Stimulated activated CD4-positive, alpha-beta T cell treated with anti-CD3 and anti-CD28 coated beads, Interleukin-1b, Interleukin-23, amount 100 ng/mL, for 24 hours (primary cell): ENCODE results near the gene MTPN.

Source experiments
- DNase-seq, 4 experiments: peaks; one replicate each; pipeline ENCODE4 v3.0.0-alpha.2; 2020; ENCODE audit warnings: low read depth in 4 of 4, low spot score in 1 of 4

Gene MTPN

GRCh38 chr7:135990258-135990657 is 13.1 kb upstream of the MTPN start:
- no peak for DNase-seq

- no peak for DNase-seq
Observed at GRCh38 chr7:135981958-135982646, 4.9 kb upstream of the MTPN start.

DNA sequence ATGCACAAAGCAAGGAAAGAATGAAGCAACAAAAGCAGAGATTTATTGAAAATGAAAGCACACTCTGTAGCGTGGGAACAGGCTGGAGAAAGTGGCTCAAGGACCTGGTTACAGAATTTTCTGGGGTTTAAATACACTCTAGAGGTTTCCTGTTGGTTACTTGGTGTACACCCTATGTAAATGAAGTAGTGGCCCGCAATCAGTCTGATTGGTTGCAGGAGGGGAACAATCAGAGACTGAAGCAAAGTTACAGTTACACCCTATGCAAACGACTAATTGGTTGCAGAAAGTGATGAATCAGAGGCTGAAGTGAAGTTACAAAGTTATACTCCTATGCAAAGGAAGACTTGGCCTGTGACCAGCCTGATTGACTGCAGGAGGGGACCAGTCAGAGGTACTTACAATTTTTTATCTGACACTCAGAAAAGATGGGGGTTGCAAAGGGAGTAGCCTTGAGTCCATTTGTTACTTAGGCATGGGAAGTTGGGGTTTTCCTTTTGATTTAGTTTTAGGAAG is 3.6 kb upstream of the MTPN start:
- peak in 2 of 4 experiments; percentile 16 to 25 for DNase-seq

DNA sequence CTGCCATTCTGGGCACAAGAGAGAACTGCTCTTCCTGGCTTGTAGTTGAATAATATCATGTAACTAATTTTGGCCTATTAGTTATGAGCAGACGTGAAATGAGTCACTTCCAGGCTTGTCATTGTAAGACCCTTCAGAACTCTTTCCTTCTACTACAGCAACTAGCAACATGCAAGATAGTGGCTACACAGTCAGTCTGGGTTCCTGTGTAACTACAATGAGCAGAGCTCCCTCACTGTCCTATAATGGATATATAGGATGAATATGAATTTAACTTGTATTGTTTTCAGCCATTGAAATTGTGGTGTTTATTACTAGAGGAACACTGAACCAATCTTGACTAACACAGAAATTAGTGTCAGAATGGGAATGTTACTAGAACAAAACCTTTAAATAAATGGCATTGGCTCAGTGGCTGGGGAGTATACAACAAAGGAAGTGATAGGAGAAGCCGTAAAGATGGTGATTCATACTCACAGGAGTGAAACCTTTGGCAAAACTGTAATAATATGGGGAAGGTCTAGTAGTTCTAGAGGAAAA is 2.9 kb upstream of the MTPN start:
- DNase-seq: no peak

GRCh38 chr7:135979471-135980011 is 2.4 kb upstream of the MTPN start:
- no peak for DNase-seq

GRCh38 chr7:135978624-135979023 is 1.5 kb upstream of the MTPN start:
- no peak for DNase-seq

DNA sequence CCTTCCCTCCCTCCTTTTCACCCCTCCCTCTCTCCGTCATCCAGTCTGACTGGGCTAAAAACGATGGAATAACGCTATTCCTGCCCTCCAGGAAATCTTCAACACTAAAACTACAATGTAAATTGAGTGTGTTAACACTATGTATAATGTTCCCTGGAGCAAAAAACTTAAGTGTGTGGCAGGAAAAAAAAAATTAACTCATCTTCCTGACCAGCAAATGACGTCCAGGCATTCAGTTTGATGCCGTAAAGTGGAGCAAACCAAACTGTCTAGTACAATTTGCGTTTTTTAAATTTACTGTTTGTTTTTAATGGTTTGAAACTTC is 545 bp upstream of the MTPN start:
- DNase-seq: no peak

DNA sequence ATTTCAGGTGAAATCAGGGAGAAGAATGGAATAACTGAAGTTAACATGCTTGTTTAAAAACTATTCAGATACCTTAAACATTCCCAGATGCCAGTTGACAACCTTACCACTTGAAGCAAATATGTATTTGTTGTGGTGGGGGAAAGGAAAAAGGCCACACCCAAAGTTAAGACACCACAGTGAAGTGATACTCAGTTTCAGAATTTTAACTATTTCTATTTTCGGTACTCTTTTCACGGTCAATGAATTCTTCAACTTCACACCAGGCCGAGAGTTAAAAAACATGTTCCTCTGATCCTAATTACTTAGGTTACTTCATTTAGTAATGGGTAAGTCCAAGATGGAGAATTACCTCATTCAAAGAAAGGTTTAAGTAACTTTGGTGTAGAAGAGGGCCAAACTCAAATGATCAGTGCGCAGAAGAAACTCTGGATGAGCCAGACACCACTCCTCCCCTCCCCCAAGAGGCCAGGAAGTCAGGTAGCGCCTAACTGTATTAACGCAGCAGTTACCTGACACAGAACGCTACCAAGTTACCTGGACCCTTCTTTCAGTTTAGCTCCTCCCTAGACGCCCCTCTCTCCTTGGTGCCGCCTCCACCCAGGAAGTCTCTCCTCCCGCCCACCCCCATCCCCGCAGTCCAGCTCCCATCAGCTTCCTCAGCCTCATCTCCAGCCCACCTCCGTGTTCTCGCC is 700 bp downstream of the MTPN start:
- DNase-seq: peak in 1 of 4 experiments; percentile 3

GRCh38 chr7:135975166-135975565 is 2.0 kb downstream of the MTPN start:
- no peak for DNase-seq

DNA sequence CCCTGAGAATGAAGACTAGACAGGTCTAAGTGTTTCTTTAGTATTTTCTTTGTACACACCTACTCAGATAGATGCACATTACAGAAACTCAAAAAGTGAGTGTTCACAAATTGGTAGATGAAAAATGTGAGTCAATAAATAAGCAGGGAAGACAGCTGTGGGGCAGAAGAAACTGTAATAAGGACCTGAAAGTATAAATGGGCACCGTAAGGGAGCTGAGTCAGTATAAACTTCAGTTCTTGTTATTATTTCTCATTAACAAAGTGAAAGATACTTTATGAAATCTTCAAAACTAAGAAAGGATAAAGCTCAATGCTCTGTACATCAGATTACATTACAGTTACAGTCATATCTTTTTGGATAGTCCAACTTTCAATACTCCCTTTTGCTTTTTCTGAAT is 2.5 kb downstream of the MTPN start:
- DNase-seq: no peak

DNA sequence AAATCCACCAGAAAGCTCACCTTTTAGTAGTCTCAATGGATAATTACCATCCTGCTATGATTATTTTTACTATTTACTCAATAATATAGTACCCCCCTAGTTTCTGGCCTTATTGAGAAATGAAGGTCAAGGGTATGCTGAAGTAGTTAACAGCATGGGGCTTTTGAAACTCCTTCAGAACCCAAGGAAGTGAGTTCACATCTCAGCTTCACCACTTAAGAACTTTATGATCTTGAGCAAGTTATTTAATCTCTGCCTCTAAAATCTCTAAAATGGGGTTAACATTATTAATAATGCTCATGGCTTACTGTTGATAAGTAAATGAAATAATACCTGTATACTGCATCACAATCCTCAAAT is 5.8 kb downstream of the MTPN start:
- no peak for DNase-seq

GRCh38 chr7:135970682-135971365 is 6.3 kb downstream of the MTPN start:
- no peak for DNase-seq

GRCh38 chr7:135970045-135970444 is 7.1 kb downstream of the MTPN start:
- no peak for DNase-seq

DNA sequence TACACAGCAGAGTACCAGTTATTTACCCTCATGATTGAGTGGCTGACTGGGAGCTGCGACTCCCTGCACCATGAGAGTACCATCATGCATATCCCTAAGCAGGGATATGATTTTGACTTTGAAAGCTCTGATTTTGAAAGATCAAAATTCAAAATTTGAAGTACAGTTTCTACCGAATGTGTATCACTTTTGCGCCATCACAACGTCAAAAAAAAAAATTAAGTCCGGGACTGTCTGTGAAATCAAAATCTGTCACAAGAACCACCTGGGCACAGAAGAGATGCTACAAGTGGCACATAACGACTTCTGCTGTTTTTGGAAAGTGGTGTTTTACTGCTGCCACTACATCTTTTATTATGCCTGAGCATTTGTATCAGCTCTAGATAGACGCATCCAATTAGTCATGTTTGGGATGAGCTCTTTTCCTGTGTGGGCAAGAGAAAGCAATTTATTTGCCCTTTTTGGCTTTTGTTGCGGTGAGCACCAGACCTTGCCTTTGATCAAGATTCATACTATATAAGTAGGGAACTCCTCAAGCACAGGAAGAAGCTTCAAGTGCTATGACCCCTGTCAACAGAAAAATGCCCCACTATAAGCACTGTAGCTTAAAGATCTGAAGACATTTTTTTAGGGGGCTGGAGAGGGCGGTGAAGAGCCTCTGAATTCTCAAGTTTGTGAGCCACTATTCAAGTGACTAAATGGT is 10.7 kb downstream of the MTPN start:
- no peak for DNase-seq

DNA sequence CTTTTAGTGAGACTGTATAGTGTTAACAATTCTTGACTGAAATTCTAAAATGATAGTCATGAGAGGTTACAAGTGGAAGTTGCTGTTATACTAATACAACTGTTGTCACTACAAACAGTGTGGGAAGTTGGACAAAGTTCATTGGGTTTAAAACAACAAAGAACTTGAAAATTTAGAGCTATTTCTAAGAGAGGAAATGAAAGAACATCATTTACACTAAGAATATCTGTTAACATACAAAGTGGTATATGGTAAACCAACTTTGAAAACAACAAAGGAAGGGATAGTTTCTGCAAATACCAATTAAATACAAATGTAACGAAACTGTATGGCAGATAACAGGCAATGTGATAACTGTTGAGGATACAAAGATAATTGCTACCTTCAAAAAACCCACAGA is 11.6 kb downstream of the MTPN start:
- no peak for DNase-seq

GRCh38 chr7:135964791-135965190 is 12.4 kb downstream of the MTPN start:
- no peak for DNase-seq

GRCh38 chr7:135964274-135964673 is 12.9 kb downstream of the MTPN start:
- no peak for DNase-seq

GRCh38 chr7:135962802-135963201 is 14.4 kb downstream of the MTPN start:
- no peak for DNase-seq

GRCh38 chr7:135960709-135961451 is 16.3 kb downstream of the MTPN start:
- no peak for DNase-seq

DNA sequence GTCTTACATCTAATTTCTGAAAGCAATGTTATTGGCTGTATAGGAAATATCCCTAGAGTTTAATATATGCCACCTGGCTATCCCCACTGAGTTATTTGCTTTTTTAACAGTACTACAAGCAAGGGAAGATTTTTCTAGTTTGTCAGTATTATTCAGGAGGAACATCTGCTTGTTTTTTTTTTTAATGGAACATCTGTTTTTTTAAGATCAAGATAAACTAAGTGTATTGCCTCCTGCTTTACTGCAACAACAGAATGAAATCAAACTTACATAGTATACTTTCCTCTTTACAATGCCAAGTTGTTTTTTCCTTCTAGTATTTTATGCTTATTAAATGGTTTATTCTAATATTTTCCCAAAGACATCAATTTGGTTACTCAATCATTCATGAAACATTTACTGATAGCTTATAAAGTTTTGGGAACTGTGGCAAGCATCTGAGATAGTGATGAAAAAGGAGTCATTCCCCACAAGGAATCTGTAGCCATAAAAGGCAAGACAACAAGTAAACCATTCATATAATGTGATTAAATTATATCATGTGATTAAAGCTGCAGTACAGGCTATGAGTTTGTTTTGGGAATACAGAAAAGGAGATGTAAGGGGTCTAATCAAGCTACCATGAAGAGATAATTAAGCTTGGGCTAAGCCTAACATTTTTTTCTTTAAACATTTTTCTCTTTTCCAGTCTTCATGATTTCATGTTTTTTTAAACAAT is 17.4 kb downstream of the MTPN start:
- DNase-seq: no peak
